ENCODE data around the gene ASCL3.
"Not testable (repeated sequence)": the region's sequence is repeated elsewhere in the genome, so short reads cannot be mapped to it uniquely, and the experiment has no call there.

Gene ASCL3

GRCh38 chr11:8942518-8943066 lies at the start of gene ASCL3:
Gene ASCL3, minus strand, starts transcription at chr11:8943016. Its CDS starts 4,855 bp downstream, at chr11:8938161.
- H3K36me3 ChIP-seq (ENCODE audit: control insufficient read depth, insufficient read depth, low read length) = peaks cover 2% of the 10 kb centered on the region; the same call in 1 of the 2 replicates
- DNase-seq (ENCODE audit: extremely low read depth, insufficient read length) = no peak
- H3K27me3 ChIP-seq (replicated peaks; ENCODE audit: control insufficient read depth, insufficient read depth, low read length) = no peaks in the 10 kb centered on the region; the same call in 1 of the 2 replicates
- TF ChIP-seq CTCF (IDR thresholded peaks at IDR 0.05; ENCODE audit: insufficient read depth, low read length, poor library complexity, severe bottlenecking) = no peak
- no peak within 1 kb of the TSS for H3K4me3 ChIP-seq (replicated peaks; ENCODE audit: low read depth, low read length)

- H3K36me3 ChIP-seq (ENCODE audit: control insufficient read depth, insufficient read depth, low read length) = no peaks in the 10 kb centered on the region
- H3K27me3 ChIP-seq (replicated peaks; ENCODE audit: control insufficient read depth, insufficient read depth, low read length) = no peaks in the 10 kb centered on the region
- no peak for TF ChIP-seq CTCF (IDR thresholded peaks at IDR 0.05; ENCODE audit: insufficient read depth, low read length, poor library complexity, severe bottlenecking)
- no peak for DNase-seq (ENCODE audit: extremely low read depth, insufficient read length)
- no peak overlapping the region for H3K4me3 ChIP-seq (replicated peaks; ENCODE audit: low read depth, low read length)
Measured at GRCh38 chr11:8989453-8989852, 46.6 kb upstream of the ASCL3 start.

- no peak for DNase-seq (ENCODE audit: extremely low read depth, insufficient read length)
- Histone ChIP-seq H3K4me3 (replicated peaks; ENCODE audit: low read depth, low read length) (no peak overlapping the region), H3K36me3 (ENCODE audit: control insufficient read depth, insufficient read depth, low read length) (no peaks in the 10 kb centered on the region), H3K27me3 (replicated peaks; ENCODE audit: control insufficient read depth, insufficient read depth, low read length) (no peaks in the 10 kb centered on the region)
- TF ChIP-seq CTCF (IDR thresholded peaks at IDR 0.05; ENCODE audit: insufficient read depth, low read length, poor library complexity, severe bottlenecking) = no peak
Measured at GRCh38 chr11:8988329-8989234, 45.8 kb upstream of the ASCL3 start.

GRCh38 chr11:8987446-8987845 lies 44.6 kb upstream of the ASCL3 start:
- no peak for DNase-seq (ENCODE audit: extremely low read depth, insufficient read length)
- Histone ChIP-seq H3K36me3 (ENCODE audit: control insufficient read depth, insufficient read depth, low read length) (no peaks in the 10 kb centered on the region), H3K27me3 (replicated peaks; ENCODE audit: control insufficient read depth, insufficient read depth, low read length) (no peaks in the 10 kb centered on the region), H3K4me3 (replicated peaks; ENCODE audit: low read depth, low read length) (no peak overlapping the region)
- TF ChIP-seq CTCF (IDR thresholded peaks at IDR 0.05; ENCODE audit: insufficient read depth, low read length, poor library complexity, severe bottlenecking) = no peak

- not testable (repeated sequence) for H3K27me3 ChIP-seq (replicated peaks; ENCODE audit: control insufficient read depth, insufficient read depth, low read length); H3K36me3 ChIP-seq (ENCODE audit: control insufficient read depth, insufficient read depth, low read length); DNase-seq (ENCODE audit: extremely low read depth, insufficient read length); H3K4me3 ChIP-seq (replicated peaks; ENCODE audit: low read depth, low read length)
Measured at GRCh38 chr11:8986772-8987171, 44.0 kb upstream of the ASCL3 start.

- TF ChIP-seq CTCF (IDR thresholded peaks at IDR 0.05; ENCODE audit: insufficient read depth, low read length, poor library complexity, severe bottlenecking) = no peak
- H3K27me3 ChIP-seq (replicated peaks; ENCODE audit: control insufficient read depth, insufficient read depth, low read length) = no peaks in the 10 kb centered on the region
- H3K4me3 ChIP-seq (replicated peaks; ENCODE audit: low read depth, low read length) = no peak overlapping the region
- DNase-seq (ENCODE audit: extremely low read depth, insufficient read length) = no peak
- H3K36me3 ChIP-seq (ENCODE audit: control insufficient read depth, insufficient read depth, low read length) = no peaks in the 10 kb centered on the region
Measured at GRCh38 chr11:8985462-8985861, 42.6 kb upstream of the ASCL3 start.
